ENCODE data around the gene TENT4B. TPM values are rescaled to one million over a fixed set of nuclear protein-coding genes. Genes with fewer than 3 reads are reported as not detected.

The TENT4B gene
- total RNA-seq, 1 donor from 2014 or later: 8.4 TPM

DNA sequence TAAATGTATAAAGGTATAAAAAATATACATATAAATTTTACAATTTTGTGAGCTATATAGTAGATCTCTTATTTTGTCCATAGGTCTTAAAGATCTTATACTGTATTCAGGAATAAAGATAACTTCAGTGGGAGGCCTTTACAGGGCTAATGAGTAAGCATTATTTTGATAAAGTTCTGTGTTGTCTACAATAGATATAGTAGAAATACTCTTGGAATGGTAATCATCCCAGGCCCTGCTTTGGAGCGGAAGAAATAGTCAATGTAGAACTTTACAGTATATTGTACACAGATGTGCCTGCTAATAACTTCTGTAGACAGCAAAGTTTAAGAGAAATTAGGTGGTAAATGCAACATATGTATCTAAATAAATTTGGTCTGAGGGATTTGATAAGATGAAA is 42.6 kb downstream of the TENT4B start:
- H3K4me3 Mint-ChIP-seq (ENCODE audit: unreplicated experiment): no peak overlapping the region

DNA sequence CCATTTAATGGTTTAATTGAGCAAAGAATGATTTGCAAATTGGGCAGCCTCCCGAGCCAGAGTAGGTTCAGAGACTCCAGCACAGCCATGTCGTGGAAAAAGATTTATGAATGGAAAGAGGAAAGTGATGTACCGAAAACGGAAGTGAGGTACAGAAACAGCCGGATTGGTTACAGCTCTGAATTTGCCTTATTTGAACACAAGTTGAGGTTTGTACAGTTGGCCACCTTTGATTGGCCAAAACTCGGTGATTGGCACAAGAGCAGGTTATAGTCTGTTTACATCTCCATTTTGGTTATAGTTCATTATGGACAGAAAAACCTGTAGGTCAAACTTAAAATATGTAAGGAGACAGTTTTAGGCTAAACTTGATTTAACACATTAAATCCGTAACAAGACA is 44.5 kb downstream of the TENT4B start:
- H3K27ac Mint-ChIP-seq (ENCODE audit: unreplicated experiment): no peak overlapping the region
- no peak overlapping the region for H3K4me3 Mint-ChIP-seq (ENCODE audit: unreplicated experiment)
- H3K9me3 Mint-ChIP-seq (ENCODE audit: low read depth): no peaks in the 10 kb centered on the region
- TF ChIP-seq, protein P1, sequence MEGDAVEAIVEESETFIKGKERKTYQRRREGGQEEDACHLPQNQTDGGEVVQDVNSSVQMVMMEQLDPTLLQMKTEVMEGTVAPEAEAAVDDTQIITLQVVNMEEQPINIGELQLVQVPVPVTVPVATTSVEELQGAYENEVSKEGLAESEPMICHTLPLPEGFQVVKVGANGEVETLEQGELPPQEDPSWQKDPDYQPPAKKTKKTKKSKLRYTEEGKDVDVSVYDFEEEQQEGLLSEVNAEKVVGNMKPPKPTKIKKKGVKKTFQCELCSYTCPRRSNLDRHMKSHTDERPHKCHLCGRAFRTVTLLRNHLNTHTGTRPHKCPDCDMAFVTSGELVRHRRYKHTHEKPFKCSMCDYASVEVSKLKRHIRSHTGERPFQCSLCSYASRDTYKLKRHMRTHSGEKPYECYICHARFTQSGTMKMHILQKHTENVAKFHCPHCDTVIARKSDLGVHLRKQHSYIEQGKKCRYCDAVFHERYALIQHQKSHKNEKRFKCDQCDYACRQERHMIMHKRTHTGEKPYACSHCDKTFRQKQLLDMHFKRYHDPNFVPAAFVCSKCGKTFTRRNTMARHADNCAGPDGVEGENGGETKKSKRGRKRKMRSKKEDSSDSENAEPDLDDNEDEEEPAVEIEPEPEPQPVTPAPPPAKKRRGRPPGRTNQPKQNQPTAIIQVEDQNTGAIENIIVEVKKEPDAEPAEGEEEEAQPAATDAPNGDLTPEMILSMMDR (IDR thresholded peaks at IDR 0.05): no peak
- H3K4me1 Mint-ChIP-seq (ENCODE audit: low read depth): peaks cover 34% of the 10 kb centered on the region
- H3K27me3 Mint-ChIP-seq (ENCODE audit: low read depth): no peaks in the 10 kb centered on the region
- no peaks in the 10 kb centered on the region for H3K36me3 Mint-ChIP-seq (ENCODE audit: low read depth)
- DNase-seq (ENCODE audit: low spot score): no peak

More for the DNA sequence above, 42.6 kb downstream of the TENT4B start:
- no peak overlapping the region for H3K27ac Mint-ChIP-seq (ENCODE audit: unreplicated experiment)
- peaks cover 32% of the 10 kb centered on the region for H3K4me1 Mint-ChIP-seq (ENCODE audit: low read depth)
- DNase-seq (ENCODE audit: low spot score): no peak
- H3K27me3 Mint-ChIP-seq (ENCODE audit: low read depth): no peaks in the 10 kb centered on the region
- TF ChIP-seq, protein P1 (IDR thresholded peaks at IDR 0.05): no peak
- H3K9me3 Mint-ChIP-seq (ENCODE audit: low read depth): no peaks in the 10 kb centered on the region
- H3K36me3 Mint-ChIP-seq (ENCODE audit: low read depth): no peaks in the 10 kb centered on the region

DNA sequence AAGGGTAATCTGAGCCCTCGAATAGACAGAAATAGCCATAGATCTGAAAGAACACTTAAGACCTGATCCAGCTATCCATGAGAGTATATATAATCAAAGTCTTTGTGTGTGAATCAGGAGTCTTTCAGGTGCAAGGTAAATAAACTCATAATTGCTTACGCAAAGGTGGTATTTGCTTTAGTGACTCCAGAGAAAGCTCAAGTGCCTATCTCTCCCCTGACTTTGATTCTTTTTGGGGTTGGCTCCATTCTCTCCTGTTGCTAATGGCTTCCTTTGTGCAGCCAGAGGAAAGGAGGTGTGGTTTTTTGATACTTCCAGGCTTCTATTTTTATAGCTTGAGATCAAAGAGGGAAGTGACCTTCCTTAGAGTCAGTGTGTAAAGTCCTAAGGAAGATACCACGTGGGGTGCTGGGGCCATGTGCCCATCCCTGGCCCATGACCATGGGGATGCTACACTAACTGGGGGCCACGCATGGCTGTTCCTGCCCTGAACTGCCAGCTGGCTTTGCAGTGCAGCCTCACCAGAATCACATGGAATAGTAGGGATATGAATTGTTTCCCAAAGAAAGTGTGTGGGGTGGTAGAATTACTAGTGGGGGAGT is 45.8 kb downstream of the TENT4B start:
- H3K36me3 Mint-ChIP-seq (ENCODE audit: low read depth): no peaks in the 10 kb centered on the region
- H3K4me1 Mint-ChIP-seq (ENCODE audit: low read depth): peaks cover 39% of the 10 kb centered on the region
- H3K4me3 Mint-ChIP-seq (ENCODE audit: unreplicated experiment): no peak overlapping the region
- no peaks in the 10 kb centered on the region for H3K27me3 Mint-ChIP-seq (ENCODE audit: low read depth)
- H3K9me3 Mint-ChIP-seq (ENCODE audit: low read depth): no peaks in the 10 kb centered on the region
- no peak for DNase-seq (ENCODE audit: low spot score)
- H3K27ac Mint-ChIP-seq (ENCODE audit: unreplicated experiment): no peak overlapping the region
- TF ChIP-seq, protein P1 (IDR thresholded peaks at IDR 0.05): no peak

DNA sequence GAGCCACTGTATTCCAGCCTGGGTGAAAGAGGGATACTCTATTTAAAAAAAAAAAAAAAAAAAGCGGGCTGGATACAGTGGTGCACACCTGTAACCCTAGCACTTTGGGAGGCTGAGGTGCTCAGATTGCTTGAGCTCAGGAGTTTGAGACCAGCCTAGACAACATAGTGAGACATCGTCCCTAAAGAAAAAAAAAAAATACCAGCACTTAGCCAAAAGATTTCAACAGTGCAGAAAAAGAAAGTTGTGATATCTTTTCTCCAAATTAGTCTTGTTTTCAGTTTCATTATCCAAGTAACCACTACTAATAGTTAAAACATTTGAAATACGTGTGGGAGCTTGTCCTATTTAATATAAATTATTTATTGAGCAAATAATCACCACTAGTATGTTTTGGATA is 48.7 kb downstream of the TENT4B start:
- Mint-ChIP-seq H3K9me3 (ENCODE audit: low read depth) (no peaks in the 10 kb centered on the region), H3K36me3 (ENCODE audit: low read depth) (no peaks in the 10 kb centered on the region), H3K27me3 (ENCODE audit: low read depth) (no peaks in the 10 kb centered on the region), H3K27ac (ENCODE audit: unreplicated experiment) (no peak overlapping the region), H3K4me1 (ENCODE audit: low read depth) (peaks cover 34% of the 10 kb centered on the region), H3K4me3 (ENCODE audit: unreplicated experiment) (no peak overlapping the region)
- DNase-seq (ENCODE audit: low spot score): no peak
- TF ChIP-seq, protein P1 (IDR thresholded peaks at IDR 0.05): no peak

DNA sequence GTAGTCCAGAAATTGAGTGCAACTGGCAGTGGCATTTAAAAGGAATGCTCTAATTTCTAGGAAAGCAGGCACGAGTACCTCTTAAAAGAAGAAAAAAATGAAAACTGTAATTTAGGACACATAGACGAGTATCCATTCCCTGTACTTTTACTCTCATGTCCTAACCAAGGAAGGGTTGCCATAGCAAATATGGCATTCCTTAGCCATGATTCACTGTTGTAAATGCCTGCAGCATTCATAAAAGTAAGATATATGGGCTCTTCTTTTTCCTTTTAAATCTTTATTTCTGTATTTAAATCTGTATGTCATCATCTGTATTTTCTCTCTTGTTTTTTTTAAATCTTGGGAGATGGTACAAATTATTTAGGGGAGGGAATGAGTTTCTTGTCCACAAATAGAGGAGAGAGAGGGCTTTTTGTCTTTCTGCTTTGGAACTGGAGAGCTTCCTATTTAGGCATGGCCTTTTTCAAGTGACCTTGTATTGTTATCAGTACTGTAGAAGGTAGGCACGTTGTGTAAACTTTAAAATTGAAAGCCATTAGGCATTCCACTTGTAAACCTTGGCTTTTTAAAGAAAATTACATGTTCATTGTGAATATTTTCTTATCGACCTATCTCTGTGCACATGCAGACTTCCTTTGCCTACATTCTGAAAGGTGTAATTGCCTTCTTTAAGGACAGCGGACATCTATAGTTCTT is 50.0 kb downstream of the TENT4B start:
- DNase-seq (ENCODE audit: low spot score): no peak
- Mint-ChIP-seq H3K9me3 (ENCODE audit: low read depth) (no peaks in the 10 kb centered on the region), H3K4me1 (ENCODE audit: low read depth) (peaks cover 41% of the 10 kb centered on the region), H3K27ac (ENCODE audit: unreplicated experiment) (peak overlapping the region; percentile 99), H3K27me3 (ENCODE audit: low read depth) (no peaks in the 10 kb centered on the region), H3K4me3 (ENCODE audit: unreplicated experiment) (peak overlapping the region; percentile 43), H3K36me3 (ENCODE audit: low read depth) (no peaks in the 10 kb centered on the region)
- TF ChIP-seq, protein P1 (IDR thresholded peaks at IDR 0.05): no peak

All from chondrocyte (in vitro differentiated cells).